Body of pancreas (tissue), 4 donors: ENCODE data around the gene LETM1. TPM values are rescaled to one million over a fixed set of nuclear protein-coding genes. Genes with fewer than 3 reads are reported as not detected.

Experiments
- ATAC-seq: fragments of 150-250 bp; one replicate; pipeline ENCODE4 v1.9.1; 2016
- DNase-seq, 4 donors: peaks; one replicate each; pipeline ENCODE4 v3.0.0-alpha.2; 2019
- H3K27ac ChIP-seq, 4 donors: fragments of 200-600 bp; sonication (generic); 1 replicate in 3 of 4; 2 replicates in 1 of 4; pipeline versions ENCODE4 v1.5.1 to v1.6.1; 2016 to 2019; ENCODE audit warnings: mild to moderate bottlenecking in 1 of 4, mixed read lengths in 1 of 4, moderate library complexity in 1 of 4
- H3K27me3 ChIP-seq, 2 donors: fragments of 200-600 bp; sonication (generic); one replicate each; pipeline ENCODE4 v1.6.0; 2016; ENCODE audit warnings: mild to moderate bottlenecking in 1 of 2
- H3K36me3 ChIP-seq, 2 donors: fragments of 200-600 bp; sonication (generic); replicated peaks in 1 of 2; 2 replicates each; pipeline ENCODE4 v1.5.1; 2016; ENCODE audit warnings: low read depth in 2 of 2; ENCODE audit not compliant: insufficient read depth in 1 of 2
- H3K4me1 ChIP-seq: fragments of 200-600 bp; sonication (generic); one replicate; pipeline ENCODE4 v1.6.0; 2016
- H3K4me3 ChIP-seq, 2 donors: fragments of 200-600 bp; sonication (generic); 1 replicate in 1 of 2; 2 replicates in 1 of 2; pipeline ENCODE4 v1.5.1; 2016 to 2019
- H3K9me3 ChIP-seq, 3 donors: fragments of 200-600 bp; sonication (generic); 1 replicate in 2 of 3; 2 replicates in 1 of 3; pipeline ENCODE4 v1.5.1; 2016
- POLR2A ChIP-seq, 3 donors: fragments of 450-650 bp; IDR thresholded peaks; one replicate each; pipeline ENCODE4 v1.6.1; 2016; ENCODE audit warnings: antibody characterized with exemption in 3 of 3, mild to moderate bottlenecking in 2 of 3
- WGBS, 2 donors: methylation state at CpG; one replicate each; pipeline ENCODE4 v1.1.5; 2017; 5-methylcytosine and 5-hydroxymethylcytosine counted together
- intact Hi-C: fragments of 100-400 bp; cut with DNase I; formaldehyde crosslinking; loops from one replicate; pipeline ENCODE4 v1.15.1; 2023
- total RNA-seq, 2 donors: library from RNA; depleted of rRNA; stranded (reverse); fragments of >200 nt; gene quantifications; one replicate each; pipeline ENCODE4 v1.1.0, GENCODE V29; 2016
- TF ChIP-seq, protein P1 (sequence below), 7 experiments: fragments of 450-650 bp in 4 of 7; fragments of 200-600 bp in 3 of 7; sonication (generic) in 3 of 7; IDR thresholded peaks; one replicate each; pipeline ENCODE4 v1.5.1; 2016 to 2019; ENCODE audit warnings: antibody characterized with exemption in 7 of 7

The LETM1 gene
- total RNA-seq, 2 donors from 2014 or later, result 23.3 to 52.4 TPM

GRCh38 chr4:1815997-1816860 is 39.7 kb downstream of the LETM1 start:
- peaks cover 13% of the 10 kb centered on the region for H3K4me1 ChIP-seq
- intact Hi-C loops, result no loop called here
- no peak overlapping the region for H3K4me3 ChIP-seq
- no peak overlapping the region for H3K27ac ChIP-seq
- ATAC-seq (no peak), DNase-seq (no peak)
- 92 to 94% methylated on average over 21 to 23 of the region's 25 CpGs for WGBS, 2 donors
- no peaks in the 10 kb centered on the region for H3K27me3 ChIP-seq
- H3K9me3 ChIP-seq, result no peaks in the 10 kb centered on the region
- peaks cover 16 to 30% of the 10 kb centered on the region in 2 donors for H3K36me3 ChIP-seq
- TF ChIP-seq, protein P1, sequence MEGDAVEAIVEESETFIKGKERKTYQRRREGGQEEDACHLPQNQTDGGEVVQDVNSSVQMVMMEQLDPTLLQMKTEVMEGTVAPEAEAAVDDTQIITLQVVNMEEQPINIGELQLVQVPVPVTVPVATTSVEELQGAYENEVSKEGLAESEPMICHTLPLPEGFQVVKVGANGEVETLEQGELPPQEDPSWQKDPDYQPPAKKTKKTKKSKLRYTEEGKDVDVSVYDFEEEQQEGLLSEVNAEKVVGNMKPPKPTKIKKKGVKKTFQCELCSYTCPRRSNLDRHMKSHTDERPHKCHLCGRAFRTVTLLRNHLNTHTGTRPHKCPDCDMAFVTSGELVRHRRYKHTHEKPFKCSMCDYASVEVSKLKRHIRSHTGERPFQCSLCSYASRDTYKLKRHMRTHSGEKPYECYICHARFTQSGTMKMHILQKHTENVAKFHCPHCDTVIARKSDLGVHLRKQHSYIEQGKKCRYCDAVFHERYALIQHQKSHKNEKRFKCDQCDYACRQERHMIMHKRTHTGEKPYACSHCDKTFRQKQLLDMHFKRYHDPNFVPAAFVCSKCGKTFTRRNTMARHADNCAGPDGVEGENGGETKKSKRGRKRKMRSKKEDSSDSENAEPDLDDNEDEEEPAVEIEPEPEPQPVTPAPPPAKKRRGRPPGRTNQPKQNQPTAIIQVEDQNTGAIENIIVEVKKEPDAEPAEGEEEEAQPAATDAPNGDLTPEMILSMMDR (IDR thresholded peaks at IDR 0.05), result no peak
- no peak for TF ChIP-seq POLR2A (IDR thresholded peaks at IDR 0.05)

GRCh38 chr4:1815096-1815996 is 40.6 kb downstream of the LETM1 start:
- intact Hi-C loops, result no loop called here
- WGBS, 2 donors, result 91 to 92% methylated on average over 6 to 33 of the region's 34 CpGs
- peaks cover 16 to 30% of the 10 kb centered on the region in 2 donors for H3K36me3 ChIP-seq

DNA sequence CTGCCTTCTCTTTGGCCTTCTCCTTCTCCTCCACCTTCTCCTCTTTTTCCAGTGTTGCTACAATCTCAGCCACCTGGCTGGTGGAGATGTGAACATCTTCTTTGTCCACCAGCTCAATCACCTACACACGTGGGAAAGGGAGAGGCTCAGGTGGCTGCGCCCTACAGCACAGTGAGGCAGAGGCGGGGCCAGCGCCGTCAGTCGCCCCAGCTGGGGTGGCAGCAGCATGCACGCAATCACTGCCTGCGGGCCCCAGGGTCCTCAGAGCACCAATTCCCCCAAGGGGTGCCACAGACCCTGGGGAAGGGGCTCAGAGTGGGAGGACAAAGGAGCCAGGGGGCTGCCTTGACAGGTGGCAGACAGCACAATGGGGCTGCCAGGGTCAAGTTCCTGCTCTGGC is 41.5 kb downstream of the LETM1 start:
- Histone ChIP-seq H3K36me3 (peaks cover 16 to 30% of the 10 kb centered on the region in 2 donors), H3K4me1 (peaks cover 21% of the 10 kb centered on the region), H3K27me3 (no peaks in the 10 kb centered on the region), H3K9me3 (no peaks in the 10 kb centered on the region), H3K27ac (no peak overlapping the region), H3K4me3 (no peak overlapping the region)
- no peak for TF ChIP-seq POLR2A (IDR thresholded peaks at IDR 0.05)
- TF ChIP-seq, protein P1 (IDR thresholded peaks at IDR 0.05), result no peak
- ATAC-seq (no peak), DNase-seq (no peak)
- 83 to 93% methylated on average over 6 to 8 of the region's 8 CpGs for WGBS, 2 donors
- intact Hi-C loops, result no loop called here

More at GRCh38 chr4:1815096-1815996, 40.6 kb downstream of the LETM1 start:
- Histone ChIP-seq H3K9me3 (no peaks in the 10 kb centered on the region), H3K27me3 (no peaks in the 10 kb centered on the region), H3K27ac (no peak overlapping the region), H3K4me1 (peaks cover 13% of the 10 kb centered on the region), H3K4me3 (no peak overlapping the region)
- TF ChIP-seq, protein P1 (IDR thresholded peaks at IDR 0.05), result no peak
- no peak for TF ChIP-seq POLR2A (IDR thresholded peaks at IDR 0.05)
- no peak for ATAC-seq
- no peak for DNase-seq

DNA sequence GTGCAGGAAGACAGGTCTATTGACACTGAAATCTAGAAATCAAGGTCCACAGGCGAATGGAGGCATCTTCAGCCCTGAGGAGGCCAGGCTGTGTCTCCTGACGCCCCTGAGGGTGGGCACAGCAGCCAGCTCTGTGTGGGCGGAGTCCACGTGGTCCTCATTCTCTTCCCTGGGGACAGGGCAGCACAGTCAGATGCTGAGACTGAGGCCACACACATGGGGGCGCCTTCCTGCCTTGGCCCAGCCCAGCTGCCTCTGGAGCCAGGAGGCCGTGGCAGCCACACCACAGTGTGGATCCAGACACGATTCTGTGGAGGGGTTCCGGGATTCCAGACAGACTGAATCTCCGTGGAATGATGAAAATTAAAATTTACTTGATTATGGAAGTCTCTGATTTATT is 42.0 kb downstream of the LETM1 start:
- H3K4me3 ChIP-seq, result no peak overlapping the region
- ATAC-seq (no peak), DNase-seq (no peak)
- no peaks in the 10 kb centered on the region for H3K9me3 ChIP-seq
- 68 to 77% methylated on average over 7 to 9 of the region's 9 CpGs for WGBS, 2 donors
- no peak for TF ChIP-seq POLR2A (IDR thresholded peaks at IDR 0.05)
- TF ChIP-seq, protein P1 (IDR thresholded peaks at IDR 0.05), result no peak
- H3K36me3 ChIP-seq, result peaks cover 16 to 30% of the 10 kb centered on the region in 2 donors
- peaks cover 22% of the 10 kb centered on the region for H3K4me1 ChIP-seq
- H3K27me3 ChIP-seq, result no peaks in the 10 kb centered on the region
- intact Hi-C loops, result no loop called here
- H3K27ac ChIP-seq, result no peak overlapping the region
